Panc1 (cell line): Measurements from ENCODE around the gene COG8.

Experiments used
- SIN3A ChIP-seq: IDR thresholded peaks from 2 replicates; pipeline ENCODE4 v1.6.1; 2012; ENCODE audit warnings: low read depth, mild to moderate bottlenecking, low read length, moderate library complexity, borderline replicate concordance; ENCODE audit not compliant: insufficient read depth
- TF ChIP-seq, protein P1 (sequence below): fragments of 450-650 bp; IDR thresholded peaks from 2 replicates; pipeline ENCODE4 v1.5.1; 2017; ENCODE audit warnings: mild to moderate bottlenecking

DNA sequence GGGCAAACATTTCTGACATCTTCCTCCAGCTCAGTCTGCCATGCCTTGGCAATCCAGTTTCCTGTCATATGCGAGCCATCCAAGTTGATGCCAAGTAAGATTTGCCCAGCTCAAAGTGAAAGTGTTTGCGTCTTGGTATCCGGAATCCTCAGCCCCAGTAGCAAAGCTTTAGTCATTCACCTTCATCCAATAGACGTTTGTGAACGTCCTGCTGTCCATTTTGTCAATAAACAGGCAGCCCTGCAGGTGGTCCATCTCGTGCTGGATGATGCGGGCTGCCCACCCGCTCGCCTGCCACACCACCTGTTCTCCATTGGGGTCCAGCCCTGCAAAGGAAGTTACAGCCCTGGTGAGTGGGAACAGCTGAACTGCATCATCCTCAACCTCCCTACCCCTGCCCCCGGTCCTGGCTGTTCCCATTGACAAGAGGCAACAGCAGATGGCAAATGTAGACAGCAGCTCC lies 10.5 kb downstream of the COG8 start:
- TF ChIP-seq, protein P1, sequence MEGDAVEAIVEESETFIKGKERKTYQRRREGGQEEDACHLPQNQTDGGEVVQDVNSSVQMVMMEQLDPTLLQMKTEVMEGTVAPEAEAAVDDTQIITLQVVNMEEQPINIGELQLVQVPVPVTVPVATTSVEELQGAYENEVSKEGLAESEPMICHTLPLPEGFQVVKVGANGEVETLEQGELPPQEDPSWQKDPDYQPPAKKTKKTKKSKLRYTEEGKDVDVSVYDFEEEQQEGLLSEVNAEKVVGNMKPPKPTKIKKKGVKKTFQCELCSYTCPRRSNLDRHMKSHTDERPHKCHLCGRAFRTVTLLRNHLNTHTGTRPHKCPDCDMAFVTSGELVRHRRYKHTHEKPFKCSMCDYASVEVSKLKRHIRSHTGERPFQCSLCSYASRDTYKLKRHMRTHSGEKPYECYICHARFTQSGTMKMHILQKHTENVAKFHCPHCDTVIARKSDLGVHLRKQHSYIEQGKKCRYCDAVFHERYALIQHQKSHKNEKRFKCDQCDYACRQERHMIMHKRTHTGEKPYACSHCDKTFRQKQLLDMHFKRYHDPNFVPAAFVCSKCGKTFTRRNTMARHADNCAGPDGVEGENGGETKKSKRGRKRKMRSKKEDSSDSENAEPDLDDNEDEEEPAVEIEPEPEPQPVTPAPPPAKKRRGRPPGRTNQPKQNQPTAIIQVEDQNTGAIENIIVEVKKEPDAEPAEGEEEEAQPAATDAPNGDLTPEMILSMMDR = no peak
- TF ChIP-seq SIN3A = no peak
